ENCODE measurements around the gene INPP4A. TPM values are rescaled to one million over a fixed set of nuclear protein-coding genes. Genes with fewer than 3 reads are reported as not detected.

INPP4A gene
- polyA plus RNA-seq, 1 of the 3 experiments (the other 2 are of a cell fraction), result 15.0 TPM

GRCh38 chr2:98432145-98432544, 12.5 kb upstream of the INPP4A start:
- Histone ChIP-seq H3K36me3 (replicated peaks in 1 of 2; ENCODE audit: control insufficient read depth in 1 of 2, insufficient read depth in 2 of 2, low read length in 1 of 2) (no peaks in the 10 kb centered on the region), H3K4me2 (no peak overlapping the region), H3K9ac (no peak overlapping the region), H3K27ac (ENCODE audit: low read depth in 2 of 2, low read length in 1 of 2) (no peak overlapping the region), H3K9me3 (no peaks in the 10 kb centered on the region), H4K20me1 (ENCODE audit: insufficient read depth) (no peaks in the 10 kb centered on the region), H3K4me1 (ENCODE audit: control insufficient read depth in 1 of 2, insufficient read depth in 2 of 2, low read depth in 1 of 2, low read length in 1 of 2) (no peaks in the 10 kb centered on the region), H3K9me2 (no peaks in the 10 kb centered on the region), H3K4me3 (ENCODE audit: low read depth in 2 of 2, low read length in 1 of 2) (no peak overlapping the region), H3K27me3 (ENCODE audit: insufficient read depth) (no peaks in the 10 kb centered on the region), H2AFZ (ENCODE audit: low read depth) (no peak overlapping the region), H3K79me2 (ENCODE audit: insufficient read depth) (no peaks in the 10 kb centered on the region), H3F3A (replicated peaks; ENCODE audit: insufficient read depth) (no peaks in the 10 kb centered on the region)
- ChIA-PET POLR2A (no interaction called here), CTCF (interaction anchor here (1.7 kb wide), 1 partner anchor 20 kb away, joined by 5 read pairs; no protein-coding TSS in a partner anchor)
- DNase-seq, result no peak
- TF ChIP-seq CHD2 (IDR thresholded peaks at IDR 0.05; ENCODE audit: low read length, partially characterized antibody) (no peak), TCF12 (IDR thresholded peaks at IDR 0.05) (no peak), RCOR1 (IDR thresholded peaks at IDR 0.05; ENCODE audit: low read length) (no peak), SMC3 (IDR thresholded peaks at IDR 0.05; ENCODE audit: low read depth, low read length) (no peak), RAD21 (IDR thresholded peaks at IDR 0.05; ENCODE audit: low read length) (no peak)

GRCh38 chr2:98433363-98433964, 11.2 kb upstream of the INPP4A start:
- CTCF ChIA-PET, result interaction anchor here (1.0 kb wide), 1 partner anchor 9 kb away, joined by 3 read pairs; no protein-coding TSS in a partner anchor
- no peak for DNase-seq

More at GRCh38 chr2:98433363-98433964, 11.2 kb upstream of the INPP4A start:
- no peak overlapping the region for H3K27ac ChIP-seq (ENCODE audit: low read depth in 2 of 2, low read length in 1 of 2)
- H3K4me1 ChIP-seq (ENCODE audit: control insufficient read depth in 1 of 2, insufficient read depth in 2 of 2, low read depth in 1 of 2, low read length in 1 of 2), result no peaks in the 10 kb centered on the region
- H3K4me3 ChIP-seq (ENCODE audit: low read depth in 2 of 2, low read length in 1 of 2), result no peak overlapping the region
- H3K36me3 ChIP-seq (replicated peaks in 1 of 2; ENCODE audit: control insufficient read depth in 1 of 2, insufficient read depth in 2 of 2, low read length in 1 of 2), result no peaks in the 10 kb centered on the region
- WGBS (ENCODE audit: low lambda C conversion rate), result 12% methylated on average over 2 of the region's 2 CpGs
- TF ChIP-seq NRF1 (IDR thresholded peaks at IDR 0.05; ENCODE audit: low read depth, low read length) (no peak), IRF3 (IDR thresholded peaks at IDR 0.05; ENCODE audit: low read depth, low read length) (no peak), USF2 (IDR thresholded peaks at IDR 0.05; ENCODE audit: borderline replicate concordance, low read depth, low read length) (no peak), TCF12 (IDR thresholded peaks at IDR 0.05) (no peak), CHD2 (IDR thresholded peaks at IDR 0.05; ENCODE audit: low read length, partially characterized antibody) (no peak), SMC3 (IDR thresholded peaks at IDR 0.05; ENCODE audit: low read depth, low read length) (no peak), JUND (IDR thresholded peaks at IDR 0.05) (no peak), TEAD4 (IDR thresholded peaks at IDR 0.05; ENCODE audit: borderline replicate concordance, insufficient read depth) (no peak), FOXM1 (IDR thresholded peaks at IDR 0.05; ENCODE audit: low read depth) (no peak), EP300 (IDR thresholded peaks at IDR 0.05; ENCODE audit: borderline replicate concordance in 1 of 2, low read depth in 1 of 2, low read length in 1 of 2) (no peak), RFX5 (IDR thresholded peaks at IDR 0.05; ENCODE audit: low read length) (no peak)
- no peaks in the 10 kb centered on the region for H3F3A ChIP-seq (replicated peaks; ENCODE audit: insufficient read depth)
- no peaks in the 10 kb centered on the region for H3K9me2 ChIP-seq
- no peaks in the 10 kb centered on the region for H3K79me2 ChIP-seq (ENCODE audit: insufficient read depth)
- H3K4me2 ChIP-seq, result no peak overlapping the region
- no peak overlapping the region for H3K9ac ChIP-seq
- no peaks in the 10 kb centered on the region for H3K9me3 ChIP-seq
- no peaks in the 10 kb centered on the region for H4K20me1 ChIP-seq (ENCODE audit: insufficient read depth)
- POLR2A ChIA-PET, result no interaction called here
- H2AFZ ChIP-seq (ENCODE audit: low read depth), result no peak overlapping the region
- no peaks in the 10 kb centered on the region for H3K27me3 ChIP-seq (ENCODE audit: insufficient read depth)

Measured in SK-N-SH (cell line).